Effector CD4-positive, alpha-beta T cell (primary cell): Measurements from ENCODE around the gene KEL.

Source experiments
- DNase-seq: peaks from one replicate; pipeline ENCODE4 v3.0.0-alpha.2; 2020

The KEL gene

GRCh38 chr7:142896741-142897379, 65.3 kb downstream of the KEL start:
- DNase-seq: no peak

- no peak for DNase-seq
These were observed 66.0 kb downstream of the KEL start for GRCh38 chr7:142896151-142896550.

- DNase-seq: no peak
These were observed 67.1 kb downstream of the KEL start for GRCh38 chr7:142894985-142895593.

GRCh38 chr7:142894112-142894984, 67.8 kb downstream of the KEL start:
- DNase-seq: no peak

- DNase-seq: no peak
These were observed 69.2 kb downstream of the KEL start for GRCh38 chr7:142892951-142893350.

GRCh38 chr7:142891490-142892082, 70.6 kb downstream of the KEL start:
- no peak for DNase-seq
